ENCODE measurements around the gene TIMP1.

TIMP1 gene

GRCh38 chrX:47560179-47560933, 21.9 kb upstream of the TIMP1 start:
- H3K4me3 ChIP-seq (ENCODE audit: low read length), result peak overlapping the region; percentile 63
- DNase-seq (ENCODE audit: low read depth), result no peak
- no peak for TF ChIP-seq CTCF (conservative IDR thresholded peaks at IDR 0.05; ENCODE audit: low read length)

- peak; percentile 99 for DNase-seq (ENCODE audit: low read depth)
- H3K4me3 ChIP-seq (ENCODE audit: low read length), result peak within 1 kb of the TSS; percentile 77
- TF ChIP-seq CTCF (conservative IDR thresholded peaks at IDR 0.05; ENCODE audit: low read length), result no peak
Measured at GRCh38 chrX:47560934-47561658, 21.1 kb upstream of the TIMP1 start, which contains the start of gene ARAF. TSS of gene ARAF (plus strand) at chrX:47561205. CDS start at chrX:47562968, 1,763 bp downstream.

- H3K4me3 ChIP-seq (ENCODE audit: low read length), result peak overlapping the region; percentile 77
- TF ChIP-seq CTCF (conservative IDR thresholded peaks at IDR 0.05; ENCODE audit: low read length), result no peak
- no peak for DNase-seq (ENCODE audit: low read depth)
Measured at GRCh38 chrX:47561659-47562151, 20.5 kb upstream of the TIMP1 start.

GRCh38 chrX:47562615-47563243, 19.5 kb upstream of the TIMP1 start:
- no peak for DNase-seq (ENCODE audit: low read depth)
- TF ChIP-seq CTCF (conservative IDR thresholded peaks at IDR 0.05; ENCODE audit: low read length), result peak; percentile 50
- peak overlapping the region; percentile 12; the same call in 1 of the 2 replicates for H3K4me3 ChIP-seq (ENCODE audit: low read length)

GRCh38 chrX:47563801-47564315, 18.4 kb upstream of the TIMP1 start:
- no peak for DNase-seq (ENCODE audit: low read depth)
- H3K4me3 ChIP-seq (ENCODE audit: low read length), result no peak overlapping the region

More at GRCh38 chrX:47563801-47564315, 18.4 kb upstream of the TIMP1 start:
- no peak for TF ChIP-seq CTCF (conservative IDR thresholded peaks at IDR 0.05; ENCODE audit: low read length)
